ENCODE measurements around the gene NCAM1.

DNA sequence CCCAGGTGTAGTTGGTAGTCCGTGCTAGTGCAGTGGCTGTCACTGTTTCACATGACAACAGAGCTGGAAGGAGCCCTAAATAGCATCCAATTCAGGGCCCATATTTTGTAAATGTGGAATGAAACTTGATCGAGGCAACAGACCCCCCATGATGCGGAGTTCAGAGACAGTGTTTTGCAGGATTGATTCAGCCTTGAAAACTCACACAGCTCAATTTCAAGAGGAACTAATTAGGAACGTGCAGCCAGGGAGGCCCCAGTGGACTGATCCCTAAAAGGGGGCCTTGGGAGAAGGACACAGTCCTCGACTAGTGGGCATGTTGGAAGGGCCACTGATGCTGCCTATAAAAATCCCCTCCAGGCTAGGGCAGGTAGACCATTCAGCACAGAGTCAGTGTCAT, 292.2 kb downstream of the NCAM1 start:
- no peak for TF ChIP-seq MAZ (CRISPR knock-in tag; conservative IDR thresholded peaks at IDR 0.05 in 1 of 2, IDR thresholded peaks at IDR 0.05 in 1 of 2)
- TF ChIP-seq, protein P1, sequence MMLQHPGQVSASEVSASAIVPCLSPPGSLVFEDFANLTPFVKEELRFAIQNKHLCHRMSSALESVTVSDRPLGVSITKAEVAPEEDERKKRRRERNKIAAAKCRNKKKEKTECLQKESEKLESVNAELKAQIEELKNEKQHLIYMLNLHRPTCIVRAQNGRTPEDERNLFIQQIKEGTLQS (IDR thresholded peaks at IDR 0.05), result no peak
- TF ChIP-seq, protein P1 (CRISPR knock-in tag; conservative IDR thresholded peaks at IDR 0.05), result no peak

Data from K562 (cell line).